H1 (cell line): ENCODE results near the gene ARPIN. TPM values are rescaled to one million over a fixed set of nuclear protein-coding genes. Genes with fewer than 3 reads are reported as not detected.

Experiments used
- CTCF ChIA-PET: fragments of 300-600 bp; sonication (Branson Sonifier 250); formaldehyde crosslinking; loops from one replicate; lab custom pipeline; 2021; ENCODE audit not compliant: partially characterized antibody; lab: Charles Lee
- POLR2A ChIA-PET: fragments of 300-600 bp; sonication (Branson Sonifier 250); formaldehyde crosslinking; loops from one replicate; lab custom pipeline; 2021; ENCODE audit warnings: inconsistent platforms; ENCODE audit not compliant: partially characterized antibody; lab: Charles Lee
- DNase-seq, 2 experiments: peaks; one replicate each; pipeline versions ENCODE4 v3.0.0 to v3.0.0-alpha.2; 2010 to 2022; ENCODE audit warnings: low spot score in 2 of 2, low read depth in 1 of 2, mixed read lengths in 1 of 2
- FAIRE-seq: peaks from 2 replicates; lab custom pipeline; 2011; peaks lifted over from hg19 to GRCh38; lab: Jason Lieb, UNC
- H2AFZ ChIP-seq: 2 replicates; pipeline ENCODE4 v1.8.1; 2012; ENCODE audit warnings: low read length, inconsistent platforms
- H2AK5ac ChIP-seq: 2 replicates; pipeline ENCODE4 v1.6.1; 2013; ENCODE audit warnings: low read depth, low read length
- H2BK120ac ChIP-seq: replicated peaks from 2 replicates; pipeline ENCODE3; 2013; ENCODE audit warnings: low read depth, low read length, inconsistent platforms
- H2BK12ac ChIP-seq: 2 replicates; pipeline ENCODE4 v1.6.1; 2013; ENCODE audit warnings: low read depth, low read length
- H2BK15ac ChIP-seq: 2 replicates; pipeline ENCODE4 v1.6.1; 2013; ENCODE audit warnings: low read length
- H2BK20ac ChIP-seq: 2 replicates; pipeline ENCODE4 v1.6.1; 2013; ENCODE audit warnings: low read length
- H2BK5ac ChIP-seq: 2 replicates; pipeline ENCODE4 v1.6.1; 2013; ENCODE audit warnings: low read depth, low read length
- H3K14ac ChIP-seq: 2 replicates; pipeline ENCODE4 v1.6.1; 2013; ENCODE audit warnings: inconsistent platforms; ENCODE audit not compliant: insufficient read length
- H3K18ac ChIP-seq: 2 replicates; pipeline ENCODE4 v1.6.1; 2013; ENCODE audit warnings: low read length; ENCODE audit errors: extremely low read depth
- H3K23ac ChIP-seq: 2 replicates; pipeline ENCODE4 v1.6.1; 2013; ENCODE audit warnings: inconsistent platforms; ENCODE audit not compliant: insufficient read length
- H3K23me2 ChIP-seq: 2 replicates; pipeline ENCODE4 v1.6.1; 2013; ENCODE audit warnings: low read depth, low read length
- H3K27ac ChIP-seq: 2 replicates; pipeline ENCODE4 v1.6.1; 2011; ENCODE audit warnings: low read depth, low read length, inconsistent platforms
- H3K27me3 ChIP-seq, 4 experiments: replicated peaks in 1 of 4; 1 replicate in 1 of 4; 2 replicates in 3 of 4; pipeline versions ENCODE4 v1.6.1 to v1.8.1; 2011 to 2013; ENCODE audit warnings: low read length in 3 of 4, mild to moderate bottlenecking in 3 of 4, inconsistent platforms in 2 of 4, mixed read lengths in 2 of 4, moderate library complexity in 1 of 4; ENCODE audit not compliant: control insufficient read depth in 3 of 4, insufficient read depth in 3 of 4; ENCODE audit errors: extremely low read depth in 1 of 4
- H3K36me3 ChIP-seq, 4 experiments: 2 replicates each; pipeline versions ENCODE4 v1.6.1 to v1.8.1; 2011 to 2013; ENCODE audit warnings: mild to moderate bottlenecking in 4 of 4, low read length in 3 of 4, moderate library complexity in 2 of 4, control low read depth in 1 of 4, inconsistent platforms in 1 of 4; ENCODE audit not compliant: insufficient read depth in 4 of 4, control insufficient read depth in 2 of 4
- H3K4ac ChIP-seq: replicated peaks from 2 replicates; pipeline ENCODE3; 2013; ENCODE audit warnings: low read length, low read depth, mixed read lengths, inconsistent platforms; ENCODE audit not compliant: insufficient read length
- H3K4me1 ChIP-seq, 4 experiments: replicated peaks in 1 of 4; 1 replicate in 1 of 4; 2 replicates in 3 of 4; pipeline versions ENCODE4 v1.6.1 to v1.8.1; 2011 to 2013; ENCODE audit warnings: low read length in 3 of 4, inconsistent platforms in 2 of 4, mixed read lengths in 1 of 4; ENCODE audit not compliant: insufficient read depth in 4 of 4, control insufficient read depth in 3 of 4
- H3K4me2 ChIP-seq, 2 experiments: 2 replicates each; pipeline versions ENCODE4 v1.6.1 to v1.8.1; 2011 to 2013; ENCODE audit warnings: low read depth in 2 of 2, low read length in 2 of 2, control low read depth in 1 of 2, inconsistent platforms in 1 of 2, mild to moderate bottlenecking in 1 of 2; ENCODE audit not compliant: insufficient read depth in 1 of 2
- H3K4me3 ChIP-seq, 4 experiments: fragments of 200-600, 300-600 bp in 1 of 4; sonication (generic), shearing (Covaris generic), sonication (Bioruptor Twin) in 1 of 4; 2 replicates each; pipeline versions ENCODE4 v1.5.1 to v1.8.1; 2011 to 2016; ENCODE audit warnings: low read length in 4 of 4, low read depth in 3 of 4, control low read depth in 2 of 4, inconsistent platforms in 2 of 4, mild to moderate bottlenecking in 2 of 4, mixed read lengths in 1 of 4, moderate library complexity in 1 of 4; ENCODE audit not compliant: insufficient read depth in 2 of 4; ENCODE audit errors: extremely low read depth in 1 of 4
- H3K56ac ChIP-seq: replicated peaks from 2 replicates; pipeline ENCODE3; 2013; ENCODE audit warnings: low read depth, mild to moderate bottlenecking, mixed read lengths, low read length, inconsistent platforms; ENCODE audit not compliant: insufficient read length
- H3K79me1 ChIP-seq: 2 replicates; pipeline ENCODE4 v1.6.1; 2013; ENCODE audit warnings: low read depth, low read length, control low read depth
- H3K79me2 ChIP-seq, 2 experiments: 2 replicates each; pipeline versions ENCODE4 v1.6.1 to v1.8.1; 2012 to 2013; ENCODE audit warnings: low read length in 2 of 2, mild to moderate bottlenecking in 2 of 2, inconsistent platforms in 1 of 2; ENCODE audit not compliant: insufficient read depth in 2 of 2, control insufficient read depth in 1 of 2
- H3K9ac ChIP-seq, 4 experiments: replicated peaks in 1 of 4; 1 replicate in 1 of 4; 2 replicates in 3 of 4; pipeline versions ENCODE4 v1.6.1 to v1.8.1; 2011 to 2013; ENCODE audit warnings: low read depth in 3 of 4, low read length in 3 of 4, control low read depth in 2 of 4, mild to moderate bottlenecking in 2 of 4, moderate library complexity in 2 of 4, inconsistent platforms in 1 of 4; ENCODE audit errors: extremely low read depth in 1 of 4
- H3K9me3 ChIP-seq, 2 experiments: 2 replicates each; pipeline versions ENCODE4 v1.6.1 to v1.8.1; 2012 to 2013; ENCODE audit warnings: mild to moderate bottlenecking in 2 of 2, moderate library complexity in 2 of 2, control low read depth in 1 of 2, inconsistent platforms in 1 of 2, low read depth in 1 of 2, low read length in 1 of 2, mixed read lengths in 1 of 2; ENCODE audit not compliant: insufficient read depth in 2 of 2
- H4K20me1 ChIP-seq, 2 experiments: replicated peaks in 1 of 2; 2 replicates each; pipeline versions ENCODE3 to v1.8.1; 2011 to 2013; ENCODE audit warnings: inconsistent platforms in 2 of 2, low read length in 2 of 2, mild to moderate bottlenecking in 1 of 2; ENCODE audit not compliant: insufficient read depth in 2 of 2, control insufficient read depth in 1 of 2
- H4K5ac ChIP-seq: 2 replicates; pipeline ENCODE4 v1.6.1; 2013; ENCODE audit warnings: low read length, low read depth, mixed read lengths, inconsistent platforms; ENCODE audit not compliant: insufficient read length
- H4K8ac ChIP-seq: 2 replicates; pipeline ENCODE4 v1.8.0; 2013; ENCODE audit warnings: mild to moderate bottlenecking, moderate library complexity, low read length, inconsistent platforms; ENCODE audit not compliant: insufficient read depth; ENCODE audit errors: extremely low read depth
- H4K91ac ChIP-seq: replicated peaks from 2 replicates; pipeline ENCODE3; 2013; ENCODE audit warnings: low read length, mixed read lengths, inconsistent platforms; ENCODE audit not compliant: insufficient read length
- CBX5 ChIP-seq: fragments of 300-800, 300-1000 bp; sonication (generic); IDR thresholded peaks from 2 replicates; pipeline ENCODE4 v1.7.1; 2016; ENCODE audit warnings: antibody characterized with exemption, low read length, low read depth
- GABPA ChIP-seq: IDR thresholded peaks from 2 replicates; pipeline ENCODE4 v1.6.1; 2011; ENCODE audit warnings: mild to moderate bottlenecking, low read length, moderate library complexity, borderline replicate concordance; ENCODE audit not compliant: insufficient read depth
- JUND ChIP-seq: IDR thresholded peaks from 2 replicates; pipeline ENCODE4 v1.6.1; 2011; ENCODE audit warnings: mild to moderate bottlenecking, improper control_type of control experiment, low read length
- RXRA ChIP-seq: IDR thresholded peaks from 2 replicates; pipeline ENCODE4 v1.6.1; 2011; ENCODE audit warnings: low read depth, mild to moderate bottlenecking, low read length, moderate library complexity; ENCODE audit not compliant: insufficient read depth
- TBP ChIP-seq: IDR thresholded peaks from 2 replicates; pipeline ENCODE4 v1.6.1; 2011; ENCODE audit warnings: low read depth, low read length, improper control_type of control experiment
- YY1 ChIP-seq: IDR thresholded peaks from 2 replicates; pipeline ENCODE4 v1.6.1; 2011; ENCODE audit warnings: low read depth, mild to moderate bottlenecking, low read length
- WGBS, 2 experiments: shearing (Covaris generic) in 1 of 2; methylation state at CpG; one replicate each; pipeline versions ENCODE4 v1.1.6 to v1.1.7; 2013 to 2015; ENCODE audit warnings: low lambda C conversion rate in 2 of 2, mixed read lengths in 2 of 2, inconsistent platforms in 1 of 2, low coverage in 1 of 2, missing lambda C conversion rate in 1 of 2; ENCODE audit not compliant: insufficient replicate concordance in 2 of 2, insufficient coverage in 1 of 2, insufficient read length in 1 of 2; ENCODE audit errors: extremely low coverage in 1 of 2, missing lambda C conversion rate in 1 of 2; 5-methylcytosine and 5-hydroxymethylcytosine counted together
- polyA plus RNA-seq, 7 experiments: library from polyadenylated mRNA; depleted of rRNA in 3 of 7; stranded (reverse) in 5 of 7; unstranded in 2 of 7; fragments of >200 nt in 5 of 7; fragments of 200-250 nt in 2 of 7; gene quantifications; 1 replicate in 5 of 7; 2 replicates in 1 of 7; 4 replicates in 1 of 7; pipeline versions ENCODE4 v1.2.1 to v1.2.3, GENCODE V29; 2011 to 2013; ENCODE audit warnings: missing spikeins in 2 of 7, mixed read lengths in 2 of 7
- total RNA-seq: library from RNA; stranded (reverse); fragmentation: NEBNext Ultra II Directional; extraction: Animal tissue kit (Norgen Biotek cat#: 25700); gene quantifications from 2 replicates; pipeline ENCODE4 v1.2.1, GENCODE V29; 2021

ARPIN gene
- total and polyA plus RNA-seq, 2 of the 8 experiments (the other 6 are each of a cell fraction or from before 2014, with no cell fraction given), result 3.1 to 3.9 TPM

DNA sequence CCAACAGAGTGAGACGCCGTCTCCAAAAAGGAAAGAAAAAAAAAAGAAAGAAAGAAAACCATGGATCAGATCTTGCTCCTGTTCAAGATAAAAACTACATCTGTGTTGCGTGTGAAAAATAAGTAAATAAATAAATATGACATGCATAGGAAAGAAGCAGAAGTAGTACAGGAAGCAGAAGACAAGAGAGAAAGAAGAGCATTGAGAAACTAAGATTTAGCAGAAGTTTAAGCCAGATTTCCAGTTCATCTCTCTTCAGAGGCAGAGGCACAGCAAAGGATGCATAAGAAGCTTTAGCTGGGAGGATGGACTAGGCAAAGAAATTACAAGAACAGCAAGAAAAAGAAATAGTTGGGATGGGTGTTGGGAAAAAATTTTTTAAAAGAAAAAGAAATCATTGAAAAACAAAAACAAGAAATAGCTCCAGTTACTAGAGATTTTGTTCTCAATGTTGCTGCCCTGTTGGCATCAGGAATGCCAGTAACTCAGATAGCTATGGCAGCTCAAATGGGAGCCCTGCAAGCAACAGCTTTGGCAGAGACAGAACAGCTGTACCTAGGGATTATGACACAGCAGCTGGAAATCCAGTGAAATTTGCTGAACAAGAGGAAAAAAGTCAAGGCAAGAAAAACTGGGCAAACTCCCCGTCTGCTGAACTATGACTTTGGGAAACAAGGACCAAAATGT is 36.2 kb downstream of the ARPIN start:
- FAIRE-seq, result no peak
- H2BK120ac ChIP-seq, result no peak overlapping the region
- no peaks in the 10 kb centered on the region for H4K20me1 ChIP-seq
- no peak overlapping the region for H3K14ac ChIP-seq
- no peak overlapping the region for H4K5ac ChIP-seq
- H4K91ac ChIP-seq, result no peak overlapping the region
- H2BK20ac ChIP-seq, result no peak overlapping the region
- no peaks in the 10 kb centered on the region for H3K23me2 ChIP-seq
- DNase-seq, result no peak
- H2AFZ ChIP-seq, result no peak overlapping the region
- no peak overlapping the region for H2BK5ac ChIP-seq
- TF ChIP-seq RXRA, result no peak
- no peak for TF ChIP-seq JUND
- no peak for TF ChIP-seq YY1
- no peak for TF ChIP-seq CBX5
- TF ChIP-seq TBP, result no peak
- no peak for TF ChIP-seq GABPA
- H3K56ac ChIP-seq, result no peak overlapping the region
- H3K4me1 ChIP-seq, result no peaks in the 10 kb centered on the region
- H2BK15ac ChIP-seq, result no peak overlapping the region
- H3K79me2 ChIP-seq, result no peaks in the 10 kb centered on the region
- H2BK12ac ChIP-seq, result no peak overlapping the region
- H2AK5ac ChIP-seq, result no peak overlapping the region
- no peak overlapping the region for H3K18ac ChIP-seq
- no peak overlapping the region for H3K4me2 ChIP-seq
- ChIA-PET POLR2A (interaction anchor here (1.1 kb wide), 1 partner anchor 12 kb away, joined by 3 read pairs; no protein-coding TSS in a partner anchor), CTCF (interaction anchor here (0.6 to 7.4 kb wide), 15 partner anchors 12 to 229 kb away, joined by 3 to 153 read pairs (median 4); no protein-coding TSS in a partner anchor)
- no peak overlapping the region for H3K23ac ChIP-seq
- no peak overlapping the region for H3K4me3 ChIP-seq
- no peak overlapping the region for H3K27ac ChIP-seq
- H3K4ac ChIP-seq, result no peak overlapping the region
- 84% methylated on average over 4 of the region's 4 CpGs; no CpG with 5 or more reads in 1 of the 2 experiments for whole genome bisulfite sequencing, 2 experiments
- no peaks in the 10 kb centered on the region for H3K79me1 ChIP-seq
- peaks cover 0 to 7% (median 4%) of the 10 kb centered on the region in 4 experiments; a peak in 4 of 8 replicates for H3K36me3 ChIP-seq
- H3K9me3 ChIP-seq, result no peaks in the 10 kb centered on the region
- no peak overlapping the region for H4K8ac ChIP-seq
- H3K27me3 ChIP-seq, result no peaks in the 10 kb centered on the region
- no peak overlapping the region for H3K9ac ChIP-seq
